ENCODE results near the gene SLC15A5.

- TF ChIP-seq, protein P1, sequence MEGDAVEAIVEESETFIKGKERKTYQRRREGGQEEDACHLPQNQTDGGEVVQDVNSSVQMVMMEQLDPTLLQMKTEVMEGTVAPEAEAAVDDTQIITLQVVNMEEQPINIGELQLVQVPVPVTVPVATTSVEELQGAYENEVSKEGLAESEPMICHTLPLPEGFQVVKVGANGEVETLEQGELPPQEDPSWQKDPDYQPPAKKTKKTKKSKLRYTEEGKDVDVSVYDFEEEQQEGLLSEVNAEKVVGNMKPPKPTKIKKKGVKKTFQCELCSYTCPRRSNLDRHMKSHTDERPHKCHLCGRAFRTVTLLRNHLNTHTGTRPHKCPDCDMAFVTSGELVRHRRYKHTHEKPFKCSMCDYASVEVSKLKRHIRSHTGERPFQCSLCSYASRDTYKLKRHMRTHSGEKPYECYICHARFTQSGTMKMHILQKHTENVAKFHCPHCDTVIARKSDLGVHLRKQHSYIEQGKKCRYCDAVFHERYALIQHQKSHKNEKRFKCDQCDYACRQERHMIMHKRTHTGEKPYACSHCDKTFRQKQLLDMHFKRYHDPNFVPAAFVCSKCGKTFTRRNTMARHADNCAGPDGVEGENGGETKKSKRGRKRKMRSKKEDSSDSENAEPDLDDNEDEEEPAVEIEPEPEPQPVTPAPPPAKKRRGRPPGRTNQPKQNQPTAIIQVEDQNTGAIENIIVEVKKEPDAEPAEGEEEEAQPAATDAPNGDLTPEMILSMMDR (conservative IDR thresholded peaks at IDR 0.05), result no peak
- TF ChIP-seq ZFX (IDR thresholded peaks at IDR 0.05), result no peak
Measured at GRCh38 chr12:16243487-16244412, 33.7 kb downstream of the SLC15A5 start.
